SK-N-SH (cell line): Measurements from ENCODE around the gene MISP3. TPM values are rescaled to one million over a fixed set of nuclear protein-coding genes. Genes with fewer than 3 reads are reported as not detected.

ENCODE experiments used
- CTCF ChIA-PET: fragments of 300-600, 350-600 bp; formaldehyde crosslinking; extraction: SDS; loops from one replicate; lab custom pipeline; 2021; lab: Yijun Ruan, JAX
- POLR2A ChIA-PET: fragments of 350-600 bp; sonication (Branson Sonifier 250); formaldehyde crosslinking; extraction: SDS; loops from one replicate; lab custom pipeline; 2020; ENCODE audit warnings: antibody characterized with exemption, inconsistent platforms; lab: Yijun Ruan, JAX
- DNase-seq: peaks from one replicate; pipeline ENCODE4 v3.0.0; 2012
- H2AFZ ChIP-seq: fragments of 200-600 bp; sonication (generic); 2 replicates; pipeline ENCODE4 v1.8.1; 2016; ENCODE audit warnings: antibody characterized with exemption, mild to moderate bottlenecking, low read depth
- H3F3A ChIP-seq: fragments of 200-600 bp; sonication (generic); replicated peaks from 2 replicates; pipeline ENCODE3; 2016; ENCODE audit warnings: antibody characterized with exemption, mild to moderate bottlenecking; ENCODE audit not compliant: insufficient read depth
- H3K27ac ChIP-seq, 2 experiments: fragments of 200-500 bp in 1 of 2; fragments of 200-600 bp in 1 of 2; sonication (Bioruptor generic) in 1 of 2; sonication (generic), shearing (Covaris generic) in 1 of 2; 2 replicates each; pipeline versions ENCODE4 v1.5.1 to v1.6.1; 2014 to 2016; ENCODE audit warnings: low read depth in 2 of 2, inconsistent platforms in 1 of 2, low read length in 1 of 2, mild to moderate bottlenecking in 1 of 2, mixed read lengths in 1 of 2
- H3K27me3 ChIP-seq: fragments of 200-600 bp; sonication (generic), shearing (Covaris generic); 2 replicates; pipeline ENCODE4 v1.6.1; 2016; ENCODE audit warnings: mixed run types; ENCODE audit not compliant: insufficient read depth
- H3K36me3 ChIP-seq, 2 experiments: fragments of 200-500 bp in 1 of 2; fragments of 200-600 bp in 1 of 2; sonication (Bioruptor generic) in 1 of 2; sonication (generic) in 1 of 2; replicated peaks in 1 of 2; 2 replicates each; pipeline versions ENCODE3 to v1.5.1; 2014 to 2016; ENCODE audit warnings: low read length in 1 of 2, mild to moderate bottlenecking in 1 of 2; ENCODE audit not compliant: insufficient read depth in 2 of 2, control insufficient read depth in 1 of 2
- H3K4me1 ChIP-seq, 2 experiments: fragments of 200-500 bp in 1 of 2; fragments of 200-600 bp in 1 of 2; sonication (Bioruptor generic) in 1 of 2; sonication (generic), shearing (Covaris generic) in 1 of 2; 2 replicates each; pipeline versions ENCODE4 v1.5.1 to v1.6.1; 2014 to 2016; ENCODE audit warnings: low read depth in 1 of 2, low read length in 1 of 2, mixed run types in 1 of 2; ENCODE audit not compliant: insufficient read depth in 2 of 2, control insufficient read depth in 1 of 2
- H3K4me2 ChIP-seq: fragments of 200-600 bp; sonication (generic), shearing (Covaris generic); 2 replicates; pipeline ENCODE4 v1.6.1; 2017; ENCODE audit warnings: mixed run types
- H3K4me3 ChIP-seq, 2 experiments: fragments of 200-500 bp in 1 of 2; fragments of 200-600 bp in 1 of 2; sonication (Bioruptor generic) in 1 of 2; sonication (generic), shearing (Covaris generic) in 1 of 2; 2 replicates each; pipeline versions ENCODE4 v1.5.1 to v1.8.1; 2014 to 2016; ENCODE audit warnings: low read depth in 2 of 2, inconsistent platforms in 1 of 2, low read length in 1 of 2, mild to moderate bottlenecking in 1 of 2, mixed read lengths in 1 of 2, moderate library complexity in 1 of 2
- H3K79me2 ChIP-seq: fragments of 200-600 bp; sonication (generic); 2 replicates; pipeline ENCODE4 v1.8.1; 2017; ENCODE audit warnings: mild to moderate bottlenecking; ENCODE audit not compliant: insufficient read depth
- H3K9ac ChIP-seq: fragments of 200-600 bp; sonication (generic); 2 replicates; pipeline ENCODE4 v1.6.1; 2017; ENCODE audit warnings: mixed run types
- H3K9me2 ChIP-seq: fragments of 200-600 bp; sonication (generic); 2 replicates; pipeline ENCODE4 v1.6.1; 2017; ENCODE audit warnings: mixed run types
- H3K9me3 ChIP-seq: fragments of 200-600 bp; sonication (generic); 2 replicates; pipeline ENCODE4 v1.6.1; 2017; ENCODE audit warnings: mixed run types, mild to moderate bottlenecking, moderate library complexity
- H4K20me1 ChIP-seq: fragments of 200-600 bp; sonication (generic); 2 replicates; pipeline ENCODE4 v1.6.1; 2017; ENCODE audit warnings: mild to moderate bottlenecking, mixed run types; ENCODE audit not compliant: insufficient read depth
- CHD2 ChIP-seq: fragments of 150-350 bp; IDR thresholded peaks from 2 replicates; pipeline ENCODE4 v1.6.1; 2018; ENCODE audit warnings: low read length; ENCODE audit not compliant: partially characterized antibody
- ELF1 ChIP-seq: IDR thresholded peaks from 2 replicates; pipeline ENCODE4 v1.4.0; 2012
- EZH2phosphoT487 ChIP-seq: fragments of 200-600 bp; sonication (generic); IDR thresholded peaks from 2 replicates; pipeline ENCODE4 v1.6.1; 2017; ENCODE audit warnings: low read depth, mixed run types, mild to moderate bottlenecking, antibody characterized with exemption, moderate library complexity, borderline replicate concordance
- FOSL2 ChIP-seq: IDR thresholded peaks from 2 replicates; pipeline ENCODE4 v1.4.0; 2012; ENCODE audit warnings: low read depth, mild to moderate bottlenecking, moderate library complexity, borderline replicate concordance
- FOXJ3 ChIP-seq: sonication (generic); formaldehyde crosslinking; IDR thresholded peaks from 2 replicates; pipeline ENCODE4 v1.5.1; 2020; ENCODE audit warnings: mild to moderate bottlenecking, missing genetic modification reagents
- FOXM1 ChIP-seq: IDR thresholded peaks from 2 replicates; pipeline ENCODE4 v1.4.0; 2012; ENCODE audit warnings: low read depth, mild to moderate bottlenecking
- JUND ChIP-seq: IDR thresholded peaks from 2 replicates; pipeline ENCODE4 v1.4.0; 2012
- RCOR1 ChIP-seq: fragments of 150-350 bp; IDR thresholded peaks from 2 replicates; pipeline ENCODE4 v1.6.1; 2017; ENCODE audit warnings: antibody characterized with exemption, low read length
- RXRA ChIP-seq: IDR thresholded peaks from 2 replicates; pipeline ENCODE4 v1.4.0; 2012; ENCODE audit warnings: low read depth, mild to moderate bottlenecking, borderline replicate concordance
- SIN3A ChIP-seq: IDR thresholded peaks from 2 replicates; pipeline ENCODE4 v1.6.1; 2012; ENCODE audit warnings: low read depth, mild to moderate bottlenecking, low read length, moderate library complexity, borderline replicate concordance
- TAF1 ChIP-seq: IDR thresholded peaks from 2 replicates; pipeline ENCODE4 v1.6.1; 2012; ENCODE audit warnings: low read depth, mild to moderate bottlenecking, low read length, moderate library complexity, borderline replicate concordance
- TEAD4 ChIP-seq: IDR thresholded peaks from 2 replicates; pipeline ENCODE4 v1.4.0; 2012; ENCODE audit warnings: mild to moderate bottlenecking, borderline replicate concordance; ENCODE audit not compliant: insufficient read depth
- YY1 ChIP-seq: IDR thresholded peaks from 2 replicates; pipeline ENCODE4 v1.4.0; 2012; ENCODE audit warnings: low read depth, mild to moderate bottlenecking
- WGBS: methylation state at CpG from one replicate; pipeline ENCODE4 v1.1.6; 2017; ENCODE audit warnings: low lambda C conversion rate; 5-methylcytosine and 5-hydroxymethylcytosine counted together
- polyA plus RNA-seq, 3 experiments: library from polyadenylated mRNA; depleted of rRNA; stranded (reverse); fragments of >200 nt; gene quantifications; 2 replicates each; pipeline ENCODE4 v1.2.3, GENCODE V29; 2012
- TF ChIP-seq, protein P1 (sequence below): fragments of 200-600 bp; sonication (generic); IDR thresholded peaks from 2 replicates; pipeline ENCODE4 v1.6.1; 2017; ENCODE audit warnings: antibody characterized with exemption, mild to moderate bottlenecking, moderate library complexity
- TF ChIP-seq, protein P2 (sequence below): IDR thresholded peaks from 2 replicates; pipeline ENCODE4; 2012
- TF ChIP-seq, protein P3 (sequence below): IDR thresholded peaks from 2 replicates; pipeline ENCODE4 v1.6.1; 2012; ENCODE audit warnings: mild to moderate bottlenecking, low read depth, low read length, moderate library complexity
- TF ChIP-seq, protein P4 (sequence below): IDR thresholded peaks from 2 replicates; pipeline ENCODE4 v1.4.0; 2012; ENCODE audit warnings: low read depth
- TF ChIP-seq, protein P5 (sequence below): fragments of 150-350 bp; IDR thresholded peaks from 2 replicates; pipeline ENCODE4 v1.6.1; 2017; ENCODE audit warnings: antibody characterized with exemption, low read length, low read depth, borderline replicate concordance

MISP3 gene
- polyA plus RNA-seq, 1 of the 3 experiments (the other 2 are of a cell fraction): 2.6 TPM

DNA sequence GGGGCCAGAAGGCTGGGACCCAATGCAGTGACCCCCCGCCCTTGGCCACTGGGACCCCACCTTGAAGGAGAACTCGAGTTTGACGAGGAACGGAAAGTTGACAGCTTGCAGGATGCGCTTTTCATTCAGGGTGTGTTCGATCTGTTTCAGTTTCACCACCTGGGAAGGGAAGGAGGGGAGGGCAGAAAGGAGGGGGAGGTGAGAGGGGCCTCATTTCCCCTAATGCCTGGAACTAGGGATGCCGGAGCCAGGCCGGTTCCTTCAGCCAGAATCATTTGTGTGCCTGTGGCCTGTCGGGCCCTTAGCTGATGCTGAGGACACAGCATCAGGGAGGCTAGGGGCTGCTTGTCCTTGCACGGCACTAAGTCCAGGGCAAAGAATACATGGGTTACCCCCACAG is 30.2 kb downstream of the MISP3 start:
- H3K27ac ChIP-seq: no peak overlapping the region
- POLR2A ChIA-PET: no interaction called here

More for the DNA sequence above, 30.2 kb downstream of the MISP3 start:
- no peak overlapping the region for H3K4me2 ChIP-seq
- H3K4me1 ChIP-seq: no peaks in the 10 kb centered on the region
- CTCF ChIA-PET: interaction anchor here (0.9 to 1.8 kb wide), 5 partner anchors 12 to 44 kb away, joined by 3 to 9 read pairs (median 5); partner anchors contain the start of gene MISP3
- H3K27me3 ChIP-seq: no peaks in the 10 kb centered on the region
- no peak overlapping the region for H3K4me3 ChIP-seq
- peaks cover 7 to 10% of the 10 kb centered on the region in 2 experiments for H3K36me3 ChIP-seq
- H3F3A ChIP-seq: no peaks in the 10 kb centered on the region
- H2AFZ ChIP-seq: no peak overlapping the region
- no peak overlapping the region for H3K9ac ChIP-seq
- TF ChIP-seq, protein P1, sequence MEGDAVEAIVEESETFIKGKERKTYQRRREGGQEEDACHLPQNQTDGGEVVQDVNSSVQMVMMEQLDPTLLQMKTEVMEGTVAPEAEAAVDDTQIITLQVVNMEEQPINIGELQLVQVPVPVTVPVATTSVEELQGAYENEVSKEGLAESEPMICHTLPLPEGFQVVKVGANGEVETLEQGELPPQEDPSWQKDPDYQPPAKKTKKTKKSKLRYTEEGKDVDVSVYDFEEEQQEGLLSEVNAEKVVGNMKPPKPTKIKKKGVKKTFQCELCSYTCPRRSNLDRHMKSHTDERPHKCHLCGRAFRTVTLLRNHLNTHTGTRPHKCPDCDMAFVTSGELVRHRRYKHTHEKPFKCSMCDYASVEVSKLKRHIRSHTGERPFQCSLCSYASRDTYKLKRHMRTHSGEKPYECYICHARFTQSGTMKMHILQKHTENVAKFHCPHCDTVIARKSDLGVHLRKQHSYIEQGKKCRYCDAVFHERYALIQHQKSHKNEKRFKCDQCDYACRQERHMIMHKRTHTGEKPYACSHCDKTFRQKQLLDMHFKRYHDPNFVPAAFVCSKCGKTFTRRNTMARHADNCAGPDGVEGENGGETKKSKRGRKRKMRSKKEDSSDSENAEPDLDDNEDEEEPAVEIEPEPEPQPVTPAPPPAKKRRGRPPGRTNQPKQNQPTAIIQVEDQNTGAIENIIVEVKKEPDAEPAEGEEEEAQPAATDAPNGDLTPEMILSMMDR: no peak
- TF ChIP-seq JUND: no peak
- TF ChIP-seq ELF1: no peak
- no peak for TF ChIP-seq TAF1
- TF ChIP-seq FOXJ3: no peak
- no peak for TF ChIP-seq RCOR1
- TF ChIP-seq RXRA: no peak
- no peak for TF ChIP-seq EZH2phosphoT487
- TF ChIP-seq SIN3A: no peak
- no peak for TF ChIP-seq TEAD4
- TF ChIP-seq, protein P2, sequence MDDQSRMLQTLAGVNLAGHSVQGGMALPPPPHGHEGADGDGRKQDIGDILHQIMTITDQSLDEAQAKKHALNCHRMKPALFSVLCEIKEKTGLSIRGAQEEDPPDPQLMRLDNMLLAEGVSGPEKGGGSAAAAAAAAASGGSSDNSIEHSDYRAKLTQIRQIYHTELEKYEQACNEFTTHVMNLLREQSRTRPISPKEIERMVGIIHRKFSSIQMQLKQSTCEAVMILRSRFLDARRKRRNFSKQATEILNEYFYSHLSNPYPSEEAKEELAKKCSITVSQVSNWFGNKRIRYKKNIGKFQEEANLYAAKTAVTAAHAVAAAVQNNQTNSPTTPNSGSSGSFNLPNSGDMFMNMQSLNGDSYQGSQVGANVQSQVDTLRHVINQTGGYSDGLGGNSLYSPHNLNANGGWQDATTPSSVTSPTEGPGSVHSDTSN: no peak
- no peak for TF ChIP-seq YY1
- TF ChIP-seq, protein P3, sequence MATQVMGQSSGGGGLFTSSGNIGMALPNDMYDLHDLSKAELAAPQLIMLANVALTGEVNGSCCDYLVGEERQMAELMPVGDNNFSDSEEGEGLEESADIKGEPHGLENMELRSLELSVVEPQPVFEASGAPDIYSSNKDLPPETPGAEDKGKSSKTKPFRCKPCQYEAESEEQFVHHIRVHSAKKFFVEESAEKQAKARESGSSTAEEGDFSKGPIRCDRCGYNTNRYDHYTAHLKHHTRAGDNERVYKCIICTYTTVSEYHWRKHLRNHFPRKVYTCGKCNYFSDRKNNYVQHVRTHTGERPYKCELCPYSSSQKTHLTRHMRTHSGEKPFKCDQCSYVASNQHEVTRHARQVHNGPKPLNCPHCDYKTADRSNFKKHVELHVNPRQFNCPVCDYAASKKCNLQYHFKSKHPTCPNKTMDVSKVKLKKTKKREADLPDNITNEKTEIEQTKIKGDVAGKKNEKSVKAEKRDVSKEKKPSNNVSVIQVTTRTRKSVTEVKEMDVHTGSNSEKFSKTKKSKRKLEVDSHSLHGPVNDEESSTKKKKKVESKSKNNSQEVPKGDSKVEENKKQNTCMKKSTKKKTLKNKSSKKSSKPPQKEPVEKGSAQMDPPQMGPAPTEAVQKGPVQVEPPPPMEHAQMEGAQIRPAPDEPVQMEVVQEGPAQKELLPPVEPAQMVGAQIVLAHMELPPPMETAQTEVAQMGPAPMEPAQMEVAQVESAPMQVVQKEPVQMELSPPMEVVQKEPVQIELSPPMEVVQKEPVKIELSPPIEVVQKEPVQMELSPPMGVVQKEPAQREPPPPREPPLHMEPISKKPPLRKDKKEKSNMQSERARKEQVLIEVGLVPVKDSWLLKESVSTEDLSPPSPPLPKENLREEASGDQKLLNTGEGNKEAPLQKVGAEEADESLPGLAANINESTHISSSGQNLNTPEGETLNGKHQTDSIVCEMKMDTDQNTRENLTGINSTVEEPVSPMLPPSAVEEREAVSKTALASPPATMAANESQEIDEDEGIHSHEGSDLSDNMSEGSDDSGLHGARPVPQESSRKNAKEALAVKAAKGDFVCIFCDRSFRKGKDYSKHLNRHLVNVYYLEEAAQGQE: no peak
- TF ChIP-seq, protein P4, sequence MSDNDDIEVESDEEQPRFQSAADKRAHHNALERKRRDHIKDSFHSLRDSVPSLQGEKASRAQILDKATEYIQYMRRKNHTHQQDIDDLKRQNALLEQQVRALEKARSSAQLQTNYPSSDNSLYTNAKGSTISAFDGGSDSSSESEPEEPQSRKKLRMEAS: no peak
- TF ChIP-seq FOXM1: no peak
- TF ChIP-seq FOSL2: no peak
- TF ChIP-seq, protein P5, sequence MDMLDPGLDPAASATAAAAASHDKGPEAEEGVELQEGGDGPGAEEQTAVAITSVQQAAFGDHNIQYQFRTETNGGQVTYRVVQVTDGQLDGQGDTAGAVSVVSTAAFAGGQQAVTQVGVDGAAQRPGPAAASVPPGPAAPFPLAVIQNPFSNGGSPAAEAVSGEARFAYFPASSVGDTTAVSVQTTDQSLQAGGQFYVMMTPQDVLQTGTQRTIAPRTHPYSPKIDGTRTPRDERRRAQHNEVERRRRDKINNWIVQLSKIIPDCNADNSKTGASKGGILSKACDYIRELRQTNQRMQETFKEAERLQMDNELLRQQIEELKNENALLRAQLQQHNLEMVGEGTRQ: no peak
- no peak for TF ChIP-seq CHD2
- H3K9me3 ChIP-seq: no peaks in the 10 kb centered on the region
- WGBS: 96% methylated on average over 6 of the region's 10 CpGs
- no peak for DNase-seq
- H4K20me1 ChIP-seq: no peaks in the 10 kb centered on the region
- H3K9me2 ChIP-seq: no peaks in the 10 kb centered on the region
- H3K79me2 ChIP-seq: no peaks in the 10 kb centered on the region
